Mesothelial cell of epicardium (in vitro differentiated cells): ENCODE results near the gene CHD6. TPM values are rescaled to one million over a fixed set of nuclear protein-coding genes. Genes with fewer than 3 reads are reported as not detected.

Source experiments
- DNase-seq, 2 experiments: peaks; one replicate each; pipeline ENCODE4 v3.0.0; 2021; ENCODE audit warnings: low spot score in 2 of 2; ENCODE audit not compliant: unreplicated experiment in 2 of 2
- H3K27ac Mint-ChIP-seq: 2 replicates; pipeline ENCODE4 v1.8.0; 2021; ENCODE audit warnings: mixed read lengths
- H3K27me3 Mint-ChIP-seq: 2 replicates; pipeline ENCODE4 v1.8.0; 2021; ENCODE audit warnings: low read depth, mixed read lengths
- H3K36me3 Mint-ChIP-seq: 2 replicates; pipeline ENCODE4 v1.8.0; 2021; ENCODE audit warnings: mixed read lengths
- H3K4me1 Mint-ChIP-seq: 2 replicates; pipeline ENCODE4 v1.8.0; 2021; ENCODE audit warnings: mixed read lengths
- H3K4me3 Mint-ChIP-seq: 2 replicates; pipeline ENCODE4 v1.8.0; 2021; ENCODE audit warnings: mild to moderate bottlenecking, moderate library complexity, mixed read lengths
- H3K9me3 Mint-ChIP-seq: 2 replicates; pipeline ENCODE4 v1.8.0; 2021; ENCODE audit warnings: mixed read lengths
- CTCF ChIP-seq: fragments of 200-600 bp; sonication (generic); IDR thresholded peaks from one replicate; pipeline ENCODE4 v1.5.0; 2021; ENCODE audit warnings: antibody characterized with exemption; ENCODE audit not compliant: unreplicated experiment
- total RNA-seq: library from RNA; stranded (reverse); gene quantifications from 3 replicates; pipeline ENCODE4 v1.2.1, GENCODE V29; 2021

The CHD6 gene
- total RNA-seq, 1 donor from 2014 or later, result 107 TPM

GRCh38 chr20:41390889-41391288, 227.3 kb downstream of the CHD6 start:
- no peaks in the 10 kb centered on the region for H3K36me3 Mint-ChIP-seq
- H3K9me3 Mint-ChIP-seq, result no peaks in the 10 kb centered on the region
- H3K27ac Mint-ChIP-seq, result no peak overlapping the region
- H3K27me3 Mint-ChIP-seq, result no peaks in the 10 kb centered on the region
- DNase-seq, result no peak
- no peak for TF ChIP-seq CTCF
- H3K4me1 Mint-ChIP-seq, result peaks cover 36% of the 10 kb centered on the region
- no peak overlapping the region for H3K4me3 Mint-ChIP-seq

GRCh38 chr20:41387444-41387851, 230.7 kb downstream of the CHD6 start:
- H3K36me3 Mint-ChIP-seq, result no peaks in the 10 kb centered on the region
- no peak for DNase-seq
- no peaks in the 10 kb centered on the region for H3K9me3 Mint-ChIP-seq
- peak overlapping the region; percentile 91 for H3K27ac Mint-ChIP-seq
- no peaks in the 10 kb centered on the region for H3K27me3 Mint-ChIP-seq
- no peak for TF ChIP-seq CTCF
- H3K4me1 Mint-ChIP-seq, result peaks cover 34% of the 10 kb centered on the region
- H3K4me3 Mint-ChIP-seq, result no peak overlapping the region

- Mint-ChIP-seq H3K4me1 (peaks cover 34% of the 10 kb centered on the region), H3K27ac (peak overlapping the region; percentile 59), H3K27me3 (no peaks in the 10 kb centered on the region), H3K9me3 (no peaks in the 10 kb centered on the region), H3K36me3 (no peaks in the 10 kb centered on the region), H3K4me3 (no peak overlapping the region)
- no peak for DNase-seq
- no peak for TF ChIP-seq CTCF
Measured at GRCh38 chr20:41386502-41387427, 231.4 kb downstream of the CHD6 start.

DNA sequence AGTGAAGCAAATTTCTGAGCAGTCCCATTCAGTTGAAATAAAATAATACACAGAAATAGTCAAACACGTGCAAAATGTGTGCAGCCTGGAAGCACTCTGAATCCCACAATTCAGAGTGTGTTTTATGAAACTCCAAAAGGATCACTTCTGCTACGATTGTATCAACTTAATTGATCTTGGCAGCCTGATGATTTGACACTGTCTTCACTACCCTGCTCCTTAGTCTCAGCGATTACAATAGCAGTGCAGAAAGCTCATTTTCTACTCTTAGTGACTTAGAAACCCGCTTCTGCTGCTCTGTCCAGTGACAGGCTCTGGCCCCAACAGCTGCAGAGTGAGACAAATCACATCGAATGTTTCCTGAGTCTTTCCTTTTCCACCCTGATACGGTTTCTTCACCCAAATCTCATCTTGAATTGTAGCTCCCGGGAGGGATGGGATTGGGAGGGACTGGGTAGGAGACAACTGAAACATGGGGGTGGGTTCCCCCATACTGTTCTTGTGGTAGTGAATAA, 235.3 kb downstream of the CHD6 start:
- TF ChIP-seq CTCF, result no peak
- Mint-ChIP-seq H3K36me3 (no peaks in the 10 kb centered on the region), H3K4me3 (no peak overlapping the region), H3K9me3 (no peaks in the 10 kb centered on the region), H3K4me1 (peaks cover 30% of the 10 kb centered on the region), H3K27me3 (peaks cover 6% of the 10 kb centered on the region), H3K27ac (peak overlapping the region; percentile 26)
- DNase-seq, result no peak

DNA sequence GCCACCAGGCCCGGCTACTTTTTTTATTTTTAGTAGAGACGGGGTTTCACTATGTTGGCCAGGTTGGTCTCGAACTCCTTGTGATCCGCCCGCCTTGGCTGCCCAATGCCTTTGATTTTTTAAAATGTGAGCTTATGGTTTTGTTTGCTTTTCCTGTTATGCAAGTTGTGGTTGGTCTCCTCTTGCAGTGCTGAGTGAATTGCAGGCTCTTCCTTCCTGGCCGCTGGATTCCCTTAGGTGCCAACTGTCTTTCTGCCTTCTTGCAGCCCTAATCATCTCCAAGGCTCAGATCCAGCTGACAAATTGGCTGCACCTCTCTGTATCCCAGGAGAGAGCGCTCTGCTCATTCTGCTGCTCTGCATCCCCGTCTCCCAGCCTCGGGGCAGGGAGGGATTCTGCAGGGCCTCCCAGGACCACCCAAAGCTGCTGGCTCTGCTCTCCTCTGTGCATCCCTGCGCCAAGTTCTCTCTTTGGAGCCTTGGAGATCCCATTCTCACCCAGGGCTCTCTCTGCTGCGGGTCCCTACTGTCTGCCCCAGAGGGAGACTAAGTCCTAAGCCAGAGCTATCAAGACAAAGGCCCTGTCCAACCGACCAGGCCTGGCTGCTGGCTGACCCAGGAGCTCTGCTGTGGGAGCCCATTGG, 237.5 kb downstream of the CHD6 start:
- peaks cover 19% of the 10 kb centered on the region for H3K27me3 Mint-ChIP-seq
- TF ChIP-seq CTCF, result no peak
- H3K27ac Mint-ChIP-seq, result no peak overlapping the region
- no peaks in the 10 kb centered on the region for H3K36me3 Mint-ChIP-seq
- H3K9me3 Mint-ChIP-seq, result no peaks in the 10 kb centered on the region
- no peak for DNase-seq
- no peak overlapping the region for H3K4me3 Mint-ChIP-seq
- peaks cover 13% of the 10 kb centered on the region for H3K4me1 Mint-ChIP-seq
